ENCODE measurements around the gene GLIS1.

GLIS1 gene

GRCh38 chr1:53717025-53717804 is 21.7 kb downstream of the GLIS1 start:
- no peak for DNase-seq (ENCODE audit: low spot score)

- DNase-seq (ENCODE audit: low spot score) = no peak
Measured at GRCh38 chr1:53716150-53716549, 22.8 kb downstream of the GLIS1 start.

GRCh38 chr1:53715478-53715877 is 23.5 kb downstream of the GLIS1 start:
- no peak for DNase-seq (ENCODE audit: low spot score)

GRCh38 chr1:53712276-53712675 is 26.7 kb downstream of the GLIS1 start:
- no peak for DNase-seq (ENCODE audit: low spot score)

GRCh38 chr1:53710584-53710983 is 28.4 kb downstream of the GLIS1 start:
- DNase-seq (ENCODE audit: low spot score) = no peak

GRCh38 chr1:53708687-53709086 is 30.3 kb downstream of the GLIS1 start:
- DNase-seq (ENCODE audit: low spot score) = no peak

GRCh38 chr1:53706356-53706755 is 32.6 kb downstream of the GLIS1 start:
- no peak for DNase-seq (ENCODE audit: low spot score)

GRCh38 chr1:53705446-53706096 is 33.4 kb downstream of the GLIS1 start:
- no peak for DNase-seq (ENCODE audit: low spot score)

- DNase-seq (ENCODE audit: low spot score) = no peak
Measured at GRCh38 chr1:53704804-53705445, 34.0 kb downstream of the GLIS1 start.

- no peak for DNase-seq (ENCODE audit: low spot score)
Measured at GRCh38 chr1:53704304-53704703, 34.7 kb downstream of the GLIS1 start.

GRCh38 chr1:53703174-53703573 is 35.8 kb downstream of the GLIS1 start:
- DNase-seq (ENCODE audit: low spot score) = no peak

- no peak for DNase-seq (ENCODE audit: low spot score)
Measured at GRCh38 chr1:53702341-53702740, 36.6 kb downstream of the GLIS1 start.

GRCh38 chr1:53700776-53701175 is 38.2 kb downstream of the GLIS1 start:
- DNase-seq (ENCODE audit: low spot score) = no peak

GRCh38 chr1:53699981-53700380 is 39.0 kb downstream of the GLIS1 start:
- no peak for DNase-seq (ENCODE audit: low spot score)

- DNase-seq (ENCODE audit: low spot score) = no peak
Measured at GRCh38 chr1:53698384-53698980, 40.5 kb downstream of the GLIS1 start.

- peak; percentile 3 for DNase-seq (ENCODE audit: low spot score)
Measured at GRCh38 chr1:53697721-53698383, 41.1 kb downstream of the GLIS1 start.

GRCh38 chr1:53696990-53697389 is 42.0 kb downstream of the GLIS1 start:
- no peak for DNase-seq (ENCODE audit: low spot score)

- no peak for DNase-seq (ENCODE audit: low spot score)
Measured at GRCh38 chr1:53696571-53696970, 42.4 kb downstream of the GLIS1 start.

GRCh38 chr1:53696051-53696450 is 42.9 kb downstream of the GLIS1 start:
- no peak for DNase-seq (ENCODE audit: low spot score)

- DNase-seq (ENCODE audit: low spot score) = no peak
Measured at GRCh38 chr1:53695116-53695515, 43.8 kb downstream of the GLIS1 start.

GRCh38 chr1:53694718-53695091 is 44.3 kb downstream of the GLIS1 start:
- DNase-seq (ENCODE audit: low spot score) = no peak
